SK-N-MC (cell line): ENCODE results near the gene HES7.

Source experiments
- EZH2 ChIP-seq: fragments of 200-600 bp; sonication (generic); IDR thresholded peaks from one replicate; pipeline ENCODE4 v1.6.1; 2017; ENCODE audit warnings: antibody characterized with exemption
- POLR2AphosphoS5 ChIP-seq: IDR thresholded peaks from 2 replicates; pipeline ENCODE4 v1.6.1; 2012; ENCODE audit warnings: mild to moderate bottlenecking, low read depth, low read length, borderline replicate concordance

GRCh38 chr17:8141741-8142140 lies 17.8 kb upstream of the HES7 start:
- TF ChIP-seq EZH2 = no peak
- no peak for TF ChIP-seq POLR2AphosphoS5
